Skin epidermis (tissue), 12 donors: ENCODE data around the gene ANTKMT.
A peak's percentile ranks its signal among the peaks of the same experiment; 100 is the strongest.

Experiments used
- H3K27ac ChIP-seq, 21 experiments: fragments of 200-600 bp; sonication (generic) in 11 of 21; one replicate each; pipeline ENCODE4 v1.5.0; 2020; ENCODE audit warnings: mild to moderate bottlenecking in 3 of 21, inconsistent platforms in 2 of 21, moderate library complexity in 2 of 21
- H3K4me3 ChIP-seq, 7 experiments: fragments of 200-600 bp; sonication (generic) in 2 of 7; one replicate each; pipeline ENCODE4 v1.5.0; 2020; ENCODE audit warnings: inconsistent platforms in 2 of 7, mild to moderate bottlenecking in 2 of 7, moderate library complexity in 1 of 7

ANTKMT gene

GRCh38 chr16:754656-755055 is 33.7 kb downstream of the ANTKMT start:
- no peak overlapping the region for H3K27ac ChIP-seq
- no peak overlapping the region for H3K4me3 ChIP-seq

- H3K4me3 ChIP-seq, result no peak overlapping the region
- H3K27ac ChIP-seq, result no peak overlapping the region
Observed at GRCh38 chr16:756428-756827, 35.5 kb downstream of the ANTKMT start.

GRCh38 chr16:759110-759910 is 38.4 kb downstream of the ANTKMT start:
- Histone ChIP-seq H3K27ac (peak overlapping the region in 1 of 21 experiments; percentile 44), H3K4me3 (no peak overlapping the region)

GRCh38 chr16:760065-760464 is 39.1 kb downstream of the ANTKMT start:
- Histone ChIP-seq H3K27ac (peak overlapping the region in 1 of 21 experiments; percentile 44), H3K4me3 (no peak overlapping the region)

- Histone ChIP-seq H3K27ac (peak within 1 kb of the TSS in 1 of 21 experiments; percentile 44), H3K4me3 (no peak within 1 kb of the TSS)
Observed at GRCh38 chr16:760545-761343, 39.8 kb downstream of the ANTKMT start, which contains the start of gene MSLN. Gene MSLN (plus strand): TSS chr16:760734. CDS start chr16:762681, 1,947 bp downstream.

- Histone ChIP-seq H3K27ac (peak overlapping the region in 2 of 21 experiments; percentile 10 to 13), H3K4me3 (no peak overlapping the region)
Observed at GRCh38 chr16:761625-762513, 40.9 kb downstream of the ANTKMT start.

- H3K4me3 ChIP-seq, result no peak overlapping the region
- no peak overlapping the region for H3K27ac ChIP-seq
Observed at GRCh38 chr16:762595-763268, 41.8 kb downstream of the ANTKMT start.

- no peak overlapping the region for H3K27ac ChIP-seq
- H3K4me3 ChIP-seq, result no peak overlapping the region
Observed at GRCh38 chr16:763369-764183, 42.6 kb downstream of the ANTKMT start.

GRCh38 chr16:764184-764750 is 43.3 kb downstream of the ANTKMT start:
- no peak overlapping the region for H3K27ac ChIP-seq

GRCh38 chr16:764848-765487 is 44.0 kb downstream of the ANTKMT start:
- H3K4me3 ChIP-seq, result no peak overlapping the region
- no peak overlapping the region for H3K27ac ChIP-seq

More at GRCh38 chr16:764184-764750, 43.3 kb downstream of the ANTKMT start:
- H3K4me3 ChIP-seq, result no peak overlapping the region

GRCh38 chr16:765488-765865 is 44.5 kb downstream of the ANTKMT start:
- H3K27ac ChIP-seq, result no peak overlapping the region
- no peak overlapping the region for H3K4me3 ChIP-seq

GRCh38 chr16:766008-766819 is 45.3 kb downstream of the ANTKMT start:
- Histone ChIP-seq H3K27ac (no peak overlapping the region), H3K4me3 (no peak overlapping the region)

- Histone ChIP-seq H3K4me3 (no peak overlapping the region), H3K27ac (no peak overlapping the region)
Observed at GRCh38 chr16:766820-767640, 46.1 kb downstream of the ANTKMT start.

- Histone ChIP-seq H3K4me3 (no peak overlapping the region), H3K27ac (no peak overlapping the region)
Observed at GRCh38 chr16:767743-768235, 46.8 kb downstream of the ANTKMT start.

- H3K4me3 ChIP-seq, result no peak overlapping the region
- no peak overlapping the region for H3K27ac ChIP-seq
Observed at GRCh38 chr16:768428-768827, 47.5 kb downstream of the ANTKMT start.
